Measurements from ENCODE around the gene BMPR1B. TPM values are rescaled to one million over a fixed set of nuclear protein-coding genes. Genes with fewer than 3 reads are reported as not detected.

The BMPR1B gene
- total RNA-seq, 2 experiments from 2014 or later, result not detected

DNA sequence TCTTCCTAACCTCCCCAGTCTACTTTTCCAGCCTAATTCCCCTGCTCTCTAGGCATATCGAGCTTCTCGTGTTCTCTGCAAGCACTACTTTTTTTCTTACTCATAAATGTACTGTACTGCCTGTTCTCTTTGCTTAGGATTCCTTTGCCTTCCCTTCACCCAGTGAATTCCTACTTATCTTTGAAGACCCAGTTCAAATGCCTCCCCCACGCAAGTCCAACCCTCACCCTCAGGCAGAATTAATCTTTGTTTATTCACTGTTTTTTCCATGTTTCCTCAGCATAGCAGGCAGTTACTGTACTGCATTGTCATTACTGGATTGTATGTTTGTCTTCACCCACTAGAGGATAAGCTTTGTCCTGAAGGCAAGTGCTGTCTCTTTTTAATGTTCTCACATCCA, 287.7 kb downstream of the BMPR1B start:
- H3K4me3 ChIP-seq (ENCODE audit: low read length), result no peak overlapping the region
- ChIA-PET POLR2A (no interaction called here), CTCF (no interaction called here)
- Mint-ChIP-seq H3K4me3 (no peak overlapping the region), H3K36me3 (ENCODE audit: low read depth) (no peaks in the 10 kb centered on the region), H3K9me3 (no peaks in the 10 kb centered on the region), H3K27me3 (no peaks in the 10 kb centered on the region), H3K27ac (no peak overlapping the region), H3K4me1 (ENCODE audit: low read depth) (no peaks in the 10 kb centered on the region)
- no peak overlapping the region for H3K27ac ChIP-seq (ENCODE audit: low read depth in 1 of 2, low read length in 2 of 2)
- intact Hi-C loops (cut with DNase I, micrococcal nuclease), result no loop called here
- no peak for TF ChIP-seq CTCF (IDR thresholded peaks at IDR 0.05)
- no peak for DNase-seq
- H3K36me3 ChIP-seq (ENCODE audit: insufficient read depth, low read length), result no peaks in the 10 kb centered on the region
- no peak for ATAC-seq (ENCODE audit: poor library complexity)
- no peaks in the 10 kb centered on the region for H3K4me1 ChIP-seq (ENCODE audit: insufficient read depth, low read length)
- no peaks in the 10 kb centered on the region for H3K9me3 ChIP-seq (ENCODE audit: control insufficient read depth in 1 of 2, insufficient read depth in 1 of 2, low read length in 2 of 2)
- H3K27me3 ChIP-seq (ENCODE audit: control insufficient read depth in 1 of 2, insufficient read depth in 2 of 2, low read length in 2 of 2), result no peaks in the 10 kb centered on the region

DNA sequence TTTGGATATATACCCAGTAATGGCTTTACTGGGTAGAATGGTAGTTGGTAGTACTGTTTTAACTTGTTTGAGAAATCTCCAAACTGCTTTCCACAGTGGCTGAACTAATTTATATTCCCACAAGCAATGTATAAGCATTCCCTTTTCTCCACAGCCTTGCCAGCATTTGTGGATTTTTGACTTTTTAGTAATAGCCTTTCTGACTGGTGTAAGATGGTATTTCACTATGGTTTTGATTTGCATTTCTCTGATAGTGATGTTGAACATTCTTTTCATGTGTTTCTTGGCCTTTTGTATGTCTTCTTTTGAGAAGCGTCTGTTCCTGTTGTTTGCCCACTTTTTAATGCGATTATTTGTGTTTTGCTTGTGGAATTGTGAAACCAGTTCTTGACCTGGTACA, 290.5 kb downstream of the BMPR1B start:
- intact Hi-C loops (cut with DNase I, micrococcal nuclease), result no loop called here
- POLR2A ChIA-PET, result no interaction called here

GRCh38 chr4:95049551-95050233, 291.9 kb downstream of the BMPR1B start:
- Histone ChIP-seq H3K9me3 (ENCODE audit: control insufficient read depth in 1 of 2, insufficient read depth in 1 of 2, low read length in 2 of 2) (peaks cover 0 to 3% of the 10 kb centered on the region in 2 experiments), H3K27ac (ENCODE audit: low read depth in 1 of 2, low read length in 2 of 2) (no peak overlapping the region), H3K4me3 (ENCODE audit: low read length) (no peak overlapping the region), H3K4me1 (ENCODE audit: insufficient read depth, low read length) (no peaks in the 10 kb centered on the region), H3K36me3 (ENCODE audit: insufficient read depth, low read length) (no peaks in the 10 kb centered on the region), H3K27me3 (ENCODE audit: control insufficient read depth in 1 of 2, insufficient read depth in 2 of 2, low read length in 2 of 2) (no peaks in the 10 kb centered on the region)
- ChIA-PET CTCF (interaction anchor here (0.9 kb wide), 1 partner anchor 26 kb away, joined by 3 read pairs; no protein-coding TSS in a partner anchor), POLR2A (no interaction called here)
- Mint-ChIP-seq H3K27ac (no peak overlapping the region), H3K27me3 (no peaks in the 10 kb centered on the region), H3K4me3 (no peak overlapping the region), H3K4me1 (ENCODE audit: low read depth) (no peaks in the 10 kb centered on the region), H3K9me3 (no peaks in the 10 kb centered on the region), H3K36me3 (ENCODE audit: low read depth) (no peaks in the 10 kb centered on the region)
- no peak for TF ChIP-seq CTCF (IDR thresholded peaks at IDR 0.05)
- intact Hi-C loops (cut with DNase I, micrococcal nuclease), result no loop called here
- no peak for DNase-seq
- ATAC-seq (ENCODE audit: poor library complexity), result no peak

More for the DNA sequence above, 290.5 kb downstream of the BMPR1B start:
- CTCF ChIA-PET, result no interaction called here
- Mint-ChIP-seq H3K4me3 (no peak overlapping the region), H3K36me3 (ENCODE audit: low read depth) (no peaks in the 10 kb centered on the region), H3K27me3 (no peaks in the 10 kb centered on the region), H3K9me3 (no peaks in the 10 kb centered on the region), H3K4me1 (ENCODE audit: low read depth) (no peaks in the 10 kb centered on the region), H3K27ac (no peak overlapping the region)
- H3K27ac ChIP-seq (ENCODE audit: low read depth in 1 of 2, low read length in 2 of 2), result no peak overlapping the region
- no peaks in the 10 kb centered on the region for H3K27me3 ChIP-seq (ENCODE audit: control insufficient read depth in 1 of 2, insufficient read depth in 2 of 2, low read length in 2 of 2)
- H3K9me3 ChIP-seq (ENCODE audit: control insufficient read depth in 1 of 2, insufficient read depth in 1 of 2, low read length in 2 of 2), result peaks cover 0 to 3% of the 10 kb centered on the region in 2 experiments
- no peak overlapping the region for H3K4me3 ChIP-seq (ENCODE audit: low read length)
- DNase-seq (no peak), ATAC-seq (ENCODE audit: poor library complexity) (no peak)
- H3K36me3 ChIP-seq (ENCODE audit: insufficient read depth, low read length), result no peaks in the 10 kb centered on the region
- no peak for TF ChIP-seq CTCF (IDR thresholded peaks at IDR 0.05)
- H3K4me1 ChIP-seq (ENCODE audit: insufficient read depth, low read length), result no peaks in the 10 kb centered on the region
